ENCODE results near the gene SERPINB12. TPM values are rescaled to one million over a fixed set of nuclear protein-coding genes. Genes with fewer than 3 reads are reported as not detected.

Gene SERPINB12
- total RNA-seq, 4 donors from 2014 or later: not detected

DNA sequence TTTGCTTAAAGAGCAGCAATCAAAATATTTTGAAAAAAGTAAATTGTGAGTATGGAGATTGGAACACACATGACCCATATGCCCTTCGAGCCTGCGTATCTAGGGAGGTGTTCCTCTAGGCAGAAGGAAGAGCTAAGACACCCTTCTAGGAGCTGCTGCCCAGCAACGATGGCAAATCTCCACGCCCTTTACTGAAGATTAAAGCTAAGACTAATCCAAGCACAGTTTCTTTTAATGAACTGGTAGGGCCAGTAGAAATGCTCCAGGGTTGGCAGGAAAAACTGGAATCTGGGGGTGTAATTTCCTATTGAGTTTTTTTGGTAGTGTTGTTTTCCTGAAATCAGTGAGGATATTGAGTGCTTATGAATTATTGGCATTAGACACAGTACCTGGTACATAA lies 44.3 kb downstream of the SERPINB12 start:
- H3K9me3 ChIP-seq: no peaks in the 10 kb centered on the region
- H3K4me1 ChIP-seq: no peaks in the 10 kb centered on the region
- TF ChIP-seq, protein P1, sequence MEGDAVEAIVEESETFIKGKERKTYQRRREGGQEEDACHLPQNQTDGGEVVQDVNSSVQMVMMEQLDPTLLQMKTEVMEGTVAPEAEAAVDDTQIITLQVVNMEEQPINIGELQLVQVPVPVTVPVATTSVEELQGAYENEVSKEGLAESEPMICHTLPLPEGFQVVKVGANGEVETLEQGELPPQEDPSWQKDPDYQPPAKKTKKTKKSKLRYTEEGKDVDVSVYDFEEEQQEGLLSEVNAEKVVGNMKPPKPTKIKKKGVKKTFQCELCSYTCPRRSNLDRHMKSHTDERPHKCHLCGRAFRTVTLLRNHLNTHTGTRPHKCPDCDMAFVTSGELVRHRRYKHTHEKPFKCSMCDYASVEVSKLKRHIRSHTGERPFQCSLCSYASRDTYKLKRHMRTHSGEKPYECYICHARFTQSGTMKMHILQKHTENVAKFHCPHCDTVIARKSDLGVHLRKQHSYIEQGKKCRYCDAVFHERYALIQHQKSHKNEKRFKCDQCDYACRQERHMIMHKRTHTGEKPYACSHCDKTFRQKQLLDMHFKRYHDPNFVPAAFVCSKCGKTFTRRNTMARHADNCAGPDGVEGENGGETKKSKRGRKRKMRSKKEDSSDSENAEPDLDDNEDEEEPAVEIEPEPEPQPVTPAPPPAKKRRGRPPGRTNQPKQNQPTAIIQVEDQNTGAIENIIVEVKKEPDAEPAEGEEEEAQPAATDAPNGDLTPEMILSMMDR (IDR thresholded peaks at IDR 0.05): no peak
- no peak for TF ChIP-seq POLR2A (IDR thresholded peaks at IDR 0.05)
- no peaks in the 10 kb centered on the region for H3K27me3 ChIP-seq
- H3K4me3 ChIP-seq (replicated peaks in 1 of 3): no peak overlapping the region
- no peak overlapping the region for H3K27ac ChIP-seq
- WGBS, 2 donors: 71 to 78% methylated on average over 4 of the region's 4 CpGs
- H3K36me3 ChIP-seq: no peaks in the 10 kb centered on the region
- no peak for DNase-seq
- intact Hi-C loops (cut with DNase I): no loop called here

DNA sequence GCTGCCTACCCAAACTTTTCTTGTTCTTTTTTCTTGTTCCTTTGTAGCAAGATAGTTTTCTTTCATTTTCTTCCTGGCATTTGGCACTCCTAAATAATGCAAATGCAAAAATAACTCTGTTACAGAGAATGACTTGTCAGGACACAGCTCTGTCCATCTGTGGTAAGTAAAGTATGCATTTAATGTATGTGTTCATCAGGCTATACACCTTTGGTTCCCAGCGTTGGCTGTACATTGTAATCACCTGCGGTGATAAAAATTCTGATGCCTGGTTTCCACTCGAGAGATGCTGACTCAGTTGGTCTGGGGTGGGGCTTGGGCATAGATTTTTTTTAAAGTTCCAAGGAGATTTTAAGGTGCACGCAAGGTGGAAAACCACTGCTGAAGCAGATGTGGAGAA lies 44.8 kb downstream of the SERPINB12 start, which contains the start of gene SERPINB13:
Gene SERPINB13 (plus strand): TSS at position 378 of the 400 bp plus-strand sequence. CDS start 1,325 bp downstream, outside the sequence.
- intact Hi-C loops (cut with DNase I): no loop called here
- no peaks in the 10 kb centered on the region for H3K4me1 ChIP-seq
- H3K27me3 ChIP-seq: no peaks in the 10 kb centered on the region
- DNase-seq: no peak
- H3K36me3 ChIP-seq: no peaks in the 10 kb centered on the region
- 93 to 94% methylated on average over 4 of the region's 4 CpGs for WGBS, 2 donors
- H3K9me3 ChIP-seq: no peaks in the 10 kb centered on the region
- TF ChIP-seq, protein P1 (IDR thresholded peaks at IDR 0.05): no peak
- no peak for TF ChIP-seq POLR2A (IDR thresholded peaks at IDR 0.05)
- H3K4me3 ChIP-seq (replicated peaks in 1 of 3): no peak within 1 kb of the TSS
- H3K27ac ChIP-seq: no peak within 1 kb of the TSS

DNA sequence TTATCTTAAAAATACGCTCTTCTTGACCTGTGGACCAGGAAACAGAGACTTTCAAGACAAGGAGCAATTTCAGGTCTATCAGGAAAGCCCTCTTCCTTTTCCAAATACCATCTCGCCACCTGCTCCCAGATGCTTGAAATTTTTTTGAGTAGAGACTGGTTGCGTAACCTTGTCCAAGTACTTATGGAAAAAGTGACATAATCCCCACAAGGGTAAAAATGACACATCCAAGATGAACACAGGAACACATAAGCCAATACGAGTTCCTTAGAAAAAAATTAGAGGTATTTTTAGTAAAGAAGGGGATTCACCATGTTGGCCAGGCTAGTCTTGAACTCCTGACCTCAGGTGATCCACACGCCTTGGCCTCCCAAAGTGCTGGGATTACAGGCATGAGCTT lies 46.7 kb downstream of the SERPINB12 start:
- TF ChIP-seq POLR2A (IDR thresholded peaks at IDR 0.05): no peak
- TF ChIP-seq, protein P1 (IDR thresholded peaks at IDR 0.05): no peak
- no peak overlapping the region for H3K4me3 ChIP-seq (replicated peaks in 1 of 3)

DNA sequence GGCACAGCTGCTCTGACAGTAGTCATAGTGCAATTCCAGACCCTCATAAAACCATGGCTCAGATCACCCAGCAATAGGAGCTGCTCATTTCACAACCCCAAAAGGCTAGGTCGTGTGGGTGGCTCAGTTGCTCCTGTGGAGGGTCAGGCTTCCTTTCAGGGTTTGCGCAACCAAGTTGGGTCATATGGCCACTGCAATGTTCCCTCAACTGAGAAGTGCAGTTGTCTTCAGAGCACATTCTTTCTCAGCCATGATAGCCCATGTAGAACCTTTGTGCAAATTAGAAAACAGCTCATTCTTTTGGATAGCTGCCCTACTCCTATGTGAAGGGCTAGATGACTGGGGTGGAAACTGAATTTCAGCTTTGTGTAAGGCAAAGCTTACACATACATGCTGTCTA lies 48.2 kb downstream of the SERPINB12 start:
- intact Hi-C loops (cut with DNase I): no loop called here
- Histone ChIP-seq H3K4me3 (replicated peaks in 1 of 3) (no peak overlapping the region), H3K4me1 (no peaks in the 10 kb centered on the region), H3K36me3 (no peaks in the 10 kb centered on the region), H3K27me3 (no peaks in the 10 kb centered on the region), H3K9me3 (no peaks in the 10 kb centered on the region), H3K27ac (no peak overlapping the region)
- no peak for DNase-seq
- TF ChIP-seq POLR2A (IDR thresholded peaks at IDR 0.05): no peak
- 81% methylated on average over 2 of the region's 2 CpGs; no CpG with 5 or more reads in 1 of the 2 donors for WGBS, 2 donors

More for the DNA sequence above, 46.7 kb downstream of the SERPINB12 start:
- WGBS, 2 donors: 74 to 75% methylated on average over 5 of the region's 5 CpGs
- H3K9me3 ChIP-seq: no peaks in the 10 kb centered on the region
- no peaks in the 10 kb centered on the region for H3K4me1 ChIP-seq
- intact Hi-C loops (cut with DNase I): no loop called here
- no peak overlapping the region for H3K27ac ChIP-seq
- no peaks in the 10 kb centered on the region for H3K36me3 ChIP-seq
- H3K27me3 ChIP-seq: no peaks in the 10 kb centered on the region
- no peak for DNase-seq

DNA sequence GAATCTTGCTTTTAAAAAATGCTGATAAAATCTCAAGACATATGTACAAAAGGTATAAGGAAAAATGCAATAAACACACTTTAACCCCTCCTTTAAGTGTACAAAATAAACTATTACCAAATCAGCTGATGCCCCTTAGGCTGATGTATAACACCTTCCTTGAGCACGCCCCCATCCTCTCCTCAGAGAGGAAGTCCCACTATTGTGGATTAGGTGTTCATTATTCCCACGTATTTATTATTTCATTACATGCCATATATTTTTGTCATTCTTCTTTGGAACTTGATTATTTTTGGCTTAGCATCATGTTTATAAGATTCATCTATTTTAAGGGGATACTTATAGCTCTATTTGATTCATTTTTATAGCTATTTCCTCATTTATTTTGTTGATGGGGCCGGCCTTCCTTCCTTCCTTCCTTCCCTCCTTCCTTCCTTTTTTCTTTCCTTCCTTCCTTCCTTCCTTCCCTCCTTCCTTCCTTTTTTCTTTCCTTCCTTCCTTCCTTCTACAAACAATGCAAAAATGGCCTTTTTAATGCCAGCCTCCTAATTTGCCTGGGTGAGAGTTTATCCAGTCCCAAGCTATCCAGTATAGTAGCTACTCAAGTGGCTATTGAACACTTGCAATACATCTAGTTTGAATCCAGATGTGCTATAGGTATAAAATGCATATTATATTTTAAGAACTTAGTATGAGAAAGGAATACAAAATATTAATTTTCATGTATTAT lies 49.0 kb downstream of the SERPINB12 start:
- Histone ChIP-seq H3K4me1 (no peaks in the 10 kb centered on the region), H3K27ac (no peak overlapping the region), H3K27me3 (no peaks in the 10 kb centered on the region), H3K4me3 (replicated peaks in 1 of 3) (no peak overlapping the region), H3K9me3 (no peaks in the 10 kb centered on the region), H3K36me3 (no peaks in the 10 kb centered on the region)
- TF ChIP-seq, protein P1 (IDR thresholded peaks at IDR 0.05): no peak
- no peak for TF ChIP-seq POLR2A (IDR thresholded peaks at IDR 0.05)
- intact Hi-C loops (cut with DNase I): no loop called here
- WGBS, 2 donors: 85 to 94% methylated on average over 3 of the region's 3 CpGs
- no peak for DNase-seq
